CD4-positive, alpha-beta memory T cell (primary cell): ENCODE measurements around the gene LGALS12. TPM values are rescaled to one million over a fixed set of nuclear protein-coding genes. Genes with fewer than 3 reads are reported as not detected.

ENCODE experiments used
- CTCF ChIA-PET: fragments of 350-600 bp; sonication (Branson Sonifier 250); formaldehyde crosslinking; loops from one replicate; lab custom pipeline; 2021; ENCODE audit warnings: inconsistent platforms; ENCODE audit not compliant: partially characterized antibody; lab: Charles Lee
- POLR2A ChIA-PET: fragments of 350-600 bp; sonication (Branson Sonifier 250); formaldehyde crosslinking; loops from one replicate; lab custom pipeline; 2021; ENCODE audit not compliant: partially characterized antibody; lab: Charles Lee
- DNase-seq, 5 donors: peaks; one replicate each; pipeline versions ENCODE4 v3.0.0 to v3.0.0-alpha.2; 2020 to 2022; ENCODE audit warnings: mixed read lengths in 1 of 5
- H3K27ac ChIP-seq: one replicate; pipeline ENCODE4 v1.7.0; 2013; ENCODE audit warnings: low read depth, low read length
- H3K27me3 ChIP-seq: 2 replicates; pipeline ENCODE4 v1.7.0; 2013; ENCODE audit warnings: mild to moderate bottlenecking, low read length, moderate library complexity; ENCODE audit not compliant: insufficient read depth
- H3K36me3 ChIP-seq: 2 replicates; pipeline ENCODE4 v1.7.0; 2013; ENCODE audit warnings: mild to moderate bottlenecking, low read length, moderate library complexity; ENCODE audit not compliant: insufficient read depth
- H3K4me1 ChIP-seq: 2 replicates; pipeline ENCODE4 v1.7.0; 2013; ENCODE audit warnings: mild to moderate bottlenecking, low read length, moderate library complexity; ENCODE audit not compliant: insufficient read depth
- H3K4me3 ChIP-seq, 2 donors: one replicate each; pipeline ENCODE4 v1.7.0; 2013; ENCODE audit warnings: low read length in 2 of 2, mild to moderate bottlenecking in 1 of 2
- H3K9me3 ChIP-seq, 2 donors: one replicate each; pipeline ENCODE4 v1.7.0; 2013; ENCODE audit warnings: low read length in 2 of 2, control low read depth in 1 of 2; ENCODE audit not compliant: control insufficient read depth in 1 of 2
- H3K27ac Mint-ChIP-seq, 7 donors: one replicate each; pipeline ENCODE4 v1.8.0; 2020 to 2021; ENCODE audit warnings: mixed read lengths in 7 of 7, mild to moderate bottlenecking in 6 of 7, inconsistent platforms in 3 of 7, moderate library complexity in 3 of 7
- H3K27me3 Mint-ChIP-seq, 2 donors: one replicate each; pipeline ENCODE4 v1.8.0; 2020 to 2021; ENCODE audit warnings: mixed read lengths in 2 of 2
- H3K36me3 Mint-ChIP-seq, 2 donors: one replicate each; pipeline ENCODE4 v1.8.0; 2020 to 2021; ENCODE audit warnings: mixed read lengths in 2 of 2, inconsistent platforms in 1 of 2, mild to moderate bottlenecking in 1 of 2
- H3K4me1 Mint-ChIP-seq, 4 donors: one replicate each; pipeline ENCODE4 v1.8.0; 2020 to 2021; ENCODE audit warnings: mixed read lengths in 4 of 4, mild to moderate bottlenecking in 1 of 4
- H3K4me3 Mint-ChIP-seq, 8 donors: one replicate each; pipeline ENCODE4 v1.8.0; 2020 to 2021; ENCODE audit warnings: mixed read lengths in 8 of 8, mild to moderate bottlenecking in 7 of 8, moderate library complexity in 6 of 8, inconsistent platforms in 3 of 8
- H3K9me3 Mint-ChIP-seq, 8 donors: one replicate each; pipeline ENCODE4 v1.8.0; 2020 to 2021; ENCODE audit warnings: mixed read lengths in 8 of 8, mild to moderate bottlenecking in 5 of 8, inconsistent platforms in 3 of 8, moderate library complexity in 1 of 8
- intact Hi-C: fragments of 100-400 bp; cut with micrococcal nuclease; formaldehyde crosslinking; loops from one replicate; pipeline ENCODE4 v1.15.1; 2023
- polyA plus RNA-seq, 2 donors: library from polyadenylated mRNA; unstranded; fragments of 300-500 nt; fragmentation: Illumina TruSeq; gene quantifications; one replicate each; pipeline ENCODE4 v1.2.3, GENCODE V29; 2021
- total RNA-seq, 2 experiments: library from RNA; stranded (reverse); gene quantifications; one replicate each; pipeline ENCODE4 v1.2.3, GENCODE V29; 2021

Gene LGALS12
- total RNA-seq (not detected), polyA plus RNA-seq (not detected)

DNA sequence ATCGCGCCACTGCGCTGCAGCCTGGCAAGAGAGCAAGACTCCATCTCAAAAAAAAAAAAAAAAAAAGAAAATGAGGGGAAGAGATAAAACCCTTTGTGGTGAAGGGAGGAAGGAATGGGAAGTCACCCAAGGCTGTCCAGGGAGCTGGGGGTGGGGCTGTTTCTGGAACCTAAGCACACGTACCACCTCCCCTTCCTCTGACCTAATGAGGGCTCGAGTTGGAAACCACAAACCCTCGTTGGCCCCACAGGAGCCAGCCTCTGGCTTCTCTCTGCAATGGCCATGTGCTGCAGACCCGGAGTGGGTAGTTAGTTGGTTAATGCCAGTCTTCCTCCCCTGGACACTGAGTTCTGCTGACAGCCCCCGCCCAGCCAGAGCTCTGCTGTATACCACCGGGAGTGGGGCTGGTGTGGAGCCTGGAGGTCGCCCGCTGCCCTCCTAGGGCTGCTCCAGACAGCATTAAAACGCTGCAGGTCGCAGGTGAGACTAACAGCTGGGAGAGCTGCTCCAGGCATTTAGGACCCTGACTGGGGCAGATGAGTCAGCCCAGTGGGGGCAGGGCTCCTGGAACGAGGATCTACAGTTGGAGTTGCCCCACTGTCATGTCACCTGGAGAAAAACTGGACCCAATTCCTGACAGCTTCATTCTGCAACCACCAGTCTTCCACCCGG is at the start of gene LGALS12:
Gene LGALS12, plus strand, starts transcription at position 228 of the 672 bp plus-strand sequence. Its CDS starts 375 bp downstream, at position 603.
- Mint-ChIP-seq H3K27me3 (no peaks in the 10 kb centered on the region), H3K4me3 (no peak within 1 kb of the TSS), H3K4me1 (peaks cover 3 to 18% (median 9%) of the 10 kb centered on the region in 4 donors), H3K9me3 (peaks cover 0 to 8% (median 4%) of the 10 kb centered on the region in 8 donors), H3K36me3 (no peaks in the 10 kb centered on the region), H3K27ac (peak within 1 kb of the TSS in 1 of 7 donors; percentile 23)
- CTCF ChIA-PET = interaction anchor here (0.9 to 5.1 kb wide), 2 partner anchors 26 to 133 kb away, joined by 3 to 24 read pairs; no protein-coding TSS in a partner anchor
- Histone ChIP-seq H3K27ac (no peak within 1 kb of the TSS), H3K36me3 (no peaks in the 10 kb centered on the region), H3K9me3 (no peaks in the 10 kb centered on the region), H3K27me3 (no peaks in the 10 kb centered on the region), H3K4me3 (no peak within 1 kb of the TSS), H3K4me1 (peaks cover 20% of the 10 kb centered on the region)
- DNase-seq = no peak
- intact Hi-C loops = no loop called here
- POLR2A ChIA-PET = interaction anchor here (1.1 to 2.6 kb wide), 2 partner anchors 17 to 31 kb away, joined by 3 to 7 read pairs; partner anchors contain the start of gene PLAAT4

DNA sequence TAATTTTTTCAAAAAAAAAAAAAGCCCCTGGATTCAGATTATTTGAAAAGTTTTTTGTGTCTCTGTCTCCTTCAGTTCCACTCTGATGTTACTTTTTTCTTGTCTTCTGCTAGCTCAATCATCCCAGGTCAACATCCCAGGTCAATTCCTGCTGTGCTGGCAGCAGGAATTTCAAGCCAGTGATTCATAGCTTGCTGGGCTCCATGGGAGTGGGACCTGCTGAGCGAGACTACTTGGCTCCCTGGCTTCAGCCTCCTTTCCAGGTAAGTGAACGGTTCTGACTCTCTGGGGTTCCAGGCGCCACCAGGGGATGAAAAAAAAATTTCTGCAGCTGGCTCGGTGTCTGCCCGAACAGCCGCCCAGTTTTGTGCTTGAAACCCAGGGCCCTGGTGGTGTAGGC is 46.3 kb upstream of the LGALS12 start:
- H3K27ac Mint-ChIP-seq = no peak overlapping the region
- H3K4me1 Mint-ChIP-seq = no peaks in the 10 kb centered on the region
- peaks cover 7 to 9% of the 10 kb centered on the region in 2 donors for H3K27me3 Mint-ChIP-seq
- Histone ChIP-seq H3K4me1 (no peaks in the 10 kb centered on the region), H3K9me3 (no peaks in the 10 kb centered on the region), H3K36me3 (no peaks in the 10 kb centered on the region), H3K27ac (no peak overlapping the region), H3K4me3 (no peak overlapping the region), H3K27me3 (peaks cover 9% of the 10 kb centered on the region)
- H3K36me3 Mint-ChIP-seq = no peaks in the 10 kb centered on the region
- peaks cover 0 to 2% (median 0%) of the 10 kb centered on the region in 8 donors for H3K9me3 Mint-ChIP-seq
- H3K4me3 Mint-ChIP-seq = no peak overlapping the region
- CTCF ChIA-PET = no interaction called here
- no peak for DNase-seq
- intact Hi-C loops = no loop called here
- POLR2A ChIA-PET = no interaction called here

- ChIA-PET POLR2A (no interaction called here), CTCF (no interaction called here)
- Histone ChIP-seq H3K27ac (no peak overlapping the region), H3K9me3 (no peaks in the 10 kb centered on the region), H3K4me3 (no peak overlapping the region), H3K4me1 (no peaks in the 10 kb centered on the region), H3K36me3 (no peaks in the 10 kb centered on the region), H3K27me3 (peaks cover 9% of the 10 kb centered on the region)
- H3K4me3 Mint-ChIP-seq = no peak overlapping the region
- DNase-seq = no peak
- no peaks in the 10 kb centered on the region for H3K4me1 Mint-ChIP-seq
- intact Hi-C loops = no loop called here
- no peak overlapping the region for H3K27ac Mint-ChIP-seq
- no peaks in the 10 kb centered on the region for H3K36me3 Mint-ChIP-seq
- peaks cover 0 to 2% (median 0%) of the 10 kb centered on the region in 8 donors for H3K9me3 Mint-ChIP-seq
- H3K27me3 Mint-ChIP-seq = peaks cover 10 to 11% of the 10 kb centered on the region in 2 donors
These were observed 43.7 kb upstream of the LGALS12 start for GRCh38 chr11:63462137-63462536.

DNA sequence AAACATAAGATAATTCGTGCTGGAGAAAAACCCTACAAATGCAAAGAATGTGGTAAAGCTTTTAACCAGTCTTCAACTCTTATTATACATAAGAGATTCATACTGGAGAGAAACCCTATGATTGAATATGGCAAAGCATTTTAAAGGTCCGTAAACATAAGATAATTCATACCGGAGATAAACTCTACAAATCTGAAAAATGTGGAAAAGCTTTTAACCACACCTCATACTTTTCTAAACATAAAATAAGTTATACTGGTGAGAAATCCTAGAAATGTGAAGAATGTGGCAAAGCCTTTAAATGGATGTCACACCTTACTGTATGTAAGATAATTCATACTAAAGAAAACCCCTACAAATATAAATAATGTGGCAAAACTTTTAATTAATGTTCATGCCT is 35.6 kb upstream of the LGALS12 start:
- intact Hi-C loops = loop anchor here (10.0 kb wide), 1 partner anchor 436 kb away; no protein-coding TSS in a partner anchor
- Mint-ChIP-seq H3K9me3 (peaks cover 5 to 29% (median 22%) of the 10 kb centered on the region in 8 donors), H3K27ac (no peak overlapping the region), H3K36me3 (peaks cover 0 to 4% of the 10 kb centered on the region in 2 donors), H3K27me3 (peaks cover 7 to 14% of the 10 kb centered on the region in 2 donors), H3K4me1 (no peaks in the 10 kb centered on the region), H3K4me3 (no peak overlapping the region)
- DNase-seq = no peak
- Histone ChIP-seq H3K9me3 (no peaks in the 10 kb centered on the region), H3K27me3 (no peaks in the 10 kb centered on the region), H3K36me3 (no peaks in the 10 kb centered on the region), H3K27ac (no peak overlapping the region), H3K4me3 (no peak overlapping the region), H3K4me1 (no peaks in the 10 kb centered on the region)
- CTCF ChIA-PET = no interaction called here
- POLR2A ChIA-PET = no interaction called here

- H3K4me1 Mint-ChIP-seq = no peaks in the 10 kb centered on the region
- no peak overlapping the region for H3K27ac Mint-ChIP-seq
- peaks cover 5 to 38% (median 30%) of the 10 kb centered on the region in 8 donors for H3K9me3 Mint-ChIP-seq
- H3K27me3 Mint-ChIP-seq = peaks cover 3 to 12% of the 10 kb centered on the region in 2 donors
- Histone ChIP-seq H3K4me3 (no peak overlapping the region), H3K27me3 (no peaks in the 10 kb centered on the region), H3K9me3 (no peaks in the 10 kb centered on the region), H3K36me3 (no peaks in the 10 kb centered on the region), H3K4me1 (no peaks in the 10 kb centered on the region), H3K27ac (no peak overlapping the region)
- peaks cover 4 to 5% of the 10 kb centered on the region in 2 donors for H3K36me3 Mint-ChIP-seq
- DNase-seq = no peak
- intact Hi-C loops = loop anchor here (10.0 kb wide), 1 partner anchor 438 kb away; no protein-coding TSS in a partner anchor
- no peak overlapping the region for H3K4me3 Mint-ChIP-seq
- POLR2A ChIA-PET = no interaction called here
- CTCF ChIA-PET = no interaction called here
These were observed 33.5 kb upstream of the LGALS12 start for GRCh38 chr11:63472372-63472771.

DNA sequence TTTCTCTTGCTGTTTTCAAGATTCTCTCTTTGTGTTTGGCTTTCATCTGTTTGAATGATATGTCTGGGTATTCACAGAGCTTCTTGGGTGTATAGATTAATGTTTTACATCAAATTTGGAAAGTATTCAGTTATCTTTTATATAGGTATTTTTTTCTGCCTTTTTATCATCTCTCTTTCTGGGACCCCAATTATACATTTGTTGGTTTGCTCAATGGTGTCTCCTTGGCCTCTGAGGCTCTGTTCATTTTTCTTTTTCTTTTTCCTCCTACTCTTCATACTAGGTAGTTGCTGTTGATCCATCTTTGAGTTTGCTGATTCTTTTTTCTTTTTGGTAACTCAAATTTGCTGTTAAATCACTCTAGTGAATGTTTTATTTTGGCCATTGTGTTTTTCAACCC is 29.3 kb upstream of the LGALS12 start:
- POLR2A ChIA-PET = no interaction called here
- no peak overlapping the region for H3K4me3 Mint-ChIP-seq
- CTCF ChIA-PET = interaction anchor here (0.7 kb wide), 1 partner anchor 262 kb away, joined by 4 read pairs; no protein-coding TSS in a partner anchor
- H3K27ac Mint-ChIP-seq = no peak overlapping the region
- peaks cover 0 to 5% of the 10 kb centered on the region in 2 donors for H3K36me3 Mint-ChIP-seq
- no peaks in the 10 kb centered on the region for H3K4me1 Mint-ChIP-seq
- Histone ChIP-seq H3K27me3 (no peaks in the 10 kb centered on the region), H3K27ac (no peak overlapping the region), H3K9me3 (no peaks in the 10 kb centered on the region), H3K4me3 (no peak overlapping the region), H3K4me1 (no peaks in the 10 kb centered on the region), H3K36me3 (no peaks in the 10 kb centered on the region)
- peaks cover 2 to 16% (median 10%) of the 10 kb centered on the region in 8 donors for H3K9me3 Mint-ChIP-seq
- peaks cover 3 to 10% of the 10 kb centered on the region in 2 donors for H3K27me3 Mint-ChIP-seq
- no peak for DNase-seq
- intact Hi-C loops = loop anchor here (5.0 to 10.0 kb wide), 2 partner anchors 61 to 442 kb away; partner anchors contain the start of gene PLAAT4

DNA sequence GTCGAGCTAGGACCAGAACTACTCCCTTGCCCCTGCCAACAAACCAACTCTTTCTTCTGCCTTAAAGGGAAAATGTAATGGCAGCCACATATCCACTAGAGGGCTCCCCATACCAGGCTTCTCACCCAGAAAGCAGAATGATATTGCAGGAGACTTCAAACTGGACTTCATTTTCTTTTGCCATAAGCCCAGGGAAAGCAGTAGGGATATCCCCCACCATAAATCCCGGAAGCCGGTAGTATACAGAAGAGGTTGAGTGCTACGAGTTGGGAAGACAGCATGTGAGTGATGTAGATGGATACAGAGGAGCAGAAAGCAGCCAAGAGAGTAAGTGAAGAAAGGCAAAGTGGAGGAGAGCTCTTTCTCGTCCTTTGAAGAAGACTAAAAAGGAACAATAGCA is 27.0 kb upstream of the LGALS12 start:
- no peaks in the 10 kb centered on the region for H3K9me3 ChIP-seq
- no peaks in the 10 kb centered on the region for H3K27me3 ChIP-seq
- no peaks in the 10 kb centered on the region for H3K4me1 ChIP-seq
- intact Hi-C loops = loop anchor here (1.0 to 10.0 kb wide), 4 partner anchors 58 to 444 kb away; partner anchors contain the start of gene PLAAT4
- Mint-ChIP-seq H3K36me3 (peaks cover 0 to 5% of the 10 kb centered on the region in 2 donors), H3K9me3 (peaks cover 0 to 13% (median 8%) of the 10 kb centered on the region in 8 donors), H3K4me1 (no peaks in the 10 kb centered on the region), H3K27me3 (peaks cover 2 to 6% of the 10 kb centered on the region in 2 donors), H3K4me3 (no peak overlapping the region), H3K27ac (no peak overlapping the region)
- ChIA-PET CTCF (interaction anchor here (0.7 to 5.4 kb wide), 34 partner anchors 11 to 358 kb away, joined by 3 to 191 read pairs (median 6); partner anchors contain the start of genes LGALS12, PLAAT3, PLAAT4 and PLAAT5), POLR2A (interaction anchor here (0.9 to 1.6 kb wide), 10 partner anchors 12 to 192 kb away, joined by 3 to 8 read pairs (median 3); partner anchors contain the start of genes PLAAT4 and PLAAT5)
- peak; percentile 63 to 72 (median 67) for DNase-seq
- H3K4me3 ChIP-seq = no peak overlapping the region
- H3K27ac ChIP-seq = no peak overlapping the region
- no peaks in the 10 kb centered on the region for H3K36me3 ChIP-seq
